Measurements from ENCODE around the gene MAFB. TPM values are rescaled to one million over a fixed set of nuclear protein-coding genes. Genes with fewer than 3 reads are reported as not detected.
A peak's percentile ranks its signal among the peaks of the same experiment; 100 is the strongest.

MAFB gene
- total RNA-seq, 1 experiment from 2014 or later, result 0.88 TPM

- Mint-ChIP-seq H3K4me3 (ENCODE audit: unreplicated experiment) (no peak overlapping the region), H3K27ac (ENCODE audit: unreplicated experiment) (no peak overlapping the region), H3K36me3 (ENCODE audit: insufficient read depth, unreplicated experiment) (no peaks in the 10 kb centered on the region), H3K4me1 (ENCODE audit: low read depth, unreplicated experiment) (no peaks in the 10 kb centered on the region), H3K27me3 (ENCODE audit: insufficient read depth, unreplicated experiment) (peaks cover 16% of the 10 kb centered on the region), H3K9me3 (ENCODE audit: unreplicated experiment) (no peaks in the 10 kb centered on the region)
- Histone ChIP-seq H3K4me1 (no peaks in the 10 kb centered on the region), H3K27me3 (replicated peaks; ENCODE audit: control insufficient read depth, insufficient read depth, low read length) (0 out of 2 replicates have a peak, but pooled peaks cover 1% of the 10 kb centered on the region), H3K36me3 (ENCODE audit: control insufficient read depth, insufficient read depth, low read length) (no peaks in the 10 kb centered on the region), H3K9me3 (no peaks in the 10 kb centered on the region), H3K4me3 (ENCODE audit: low read depth, low read length) (no peak overlapping the region)
- intact Hi-C loops (cut with micrococcal nuclease; ENCODE audit: unreplicated experiment), result no loop called here
- no peak for DNase-seq
- no TSS peak for BruUV-seq (replicated peaks)
- TF ChIP-seq CTCF (IDR thresholded peaks at IDR 0.05; ENCODE audit: insufficient read depth in 1 of 2, low read depth in 1 of 2, low read length in 1 of 2, severe bottlenecking in 1 of 2, unreplicated experiment in 1 of 2), result no peak
- ChIA-PET POLR2A (no interaction called here), CTCF (no interaction called here)
Observed at GRCh38 chr20:40638414-40638813, 50.6 kb downstream of the MAFB start.

- DNase-seq, result peak in 1 of 2 experiments; percentile 17
- CTCF ChIA-PET, result interaction anchor here (1.0 kb wide), 1 partner anchor 53 kb away, joined by 3 read pairs; no protein-coding TSS in a partner anchor
- no peak for TF ChIP-seq CTCF (IDR thresholded peaks at IDR 0.05; ENCODE audit: insufficient read depth in 1 of 2, low read depth in 1 of 2, low read length in 1 of 2, severe bottlenecking in 1 of 2, unreplicated experiment in 1 of 2)
- peaks cover 18% of the 10 kb centered on the region for H3K27me3 Mint-ChIP-seq (ENCODE audit: insufficient read depth, unreplicated experiment)
- no peaks in the 10 kb centered on the region for H3K9me3 Mint-ChIP-seq (ENCODE audit: unreplicated experiment)
- H3K9me3 ChIP-seq, result no peaks in the 10 kb centered on the region
- H3K27ac Mint-ChIP-seq (ENCODE audit: unreplicated experiment), result no peak overlapping the region
- H3K4me3 Mint-ChIP-seq (ENCODE audit: unreplicated experiment), result no peak overlapping the region
- H3K4me1 Mint-ChIP-seq (ENCODE audit: low read depth, unreplicated experiment), result no peaks in the 10 kb centered on the region
- H3K36me3 ChIP-seq (ENCODE audit: control insufficient read depth, insufficient read depth, low read length), result no peaks in the 10 kb centered on the region
- no peaks in the 10 kb centered on the region for H3K36me3 Mint-ChIP-seq (ENCODE audit: insufficient read depth, unreplicated experiment)
- BruUV-seq (replicated peaks), result no TSS peak
- POLR2A ChIA-PET, result no interaction called here
- H3K4me3 ChIP-seq (ENCODE audit: low read depth, low read length), result no peak overlapping the region
- H3K27me3 ChIP-seq (replicated peaks; ENCODE audit: control insufficient read depth, insufficient read depth, low read length), result 0 out of 2 replicates have a peak, but pooled peaks cover 1% of the 10 kb centered on the region
- intact Hi-C loops (cut with micrococcal nuclease; ENCODE audit: unreplicated experiment), result no loop called here
- H3K4me1 ChIP-seq, result no peaks in the 10 kb centered on the region
Observed at GRCh38 chr20:40637176-40637575, 51.9 kb downstream of the MAFB start.

GRCh38 chr20:40636486-40636885 lies 52.5 kb downstream of the MAFB start:
- ChIA-PET POLR2A (no interaction called here), CTCF (interaction anchor here (1.0 kb wide), 1 partner anchor 53 kb away, joined by 3 read pairs; no protein-coding TSS in a partner anchor)
- H3K4me3 Mint-ChIP-seq (ENCODE audit: unreplicated experiment), result no peak overlapping the region
- Histone ChIP-seq H3K4me1 (no peaks in the 10 kb centered on the region), H3K36me3 (ENCODE audit: control insufficient read depth, insufficient read depth, low read length) (no peaks in the 10 kb centered on the region), H3K27me3 (replicated peaks; ENCODE audit: control insufficient read depth, insufficient read depth, low read length) (no peaks in the 10 kb centered on the region), H3K4me3 (ENCODE audit: low read depth, low read length) (no peak overlapping the region), H3K9me3 (no peaks in the 10 kb centered on the region)
- H3K27me3 Mint-ChIP-seq (ENCODE audit: insufficient read depth, unreplicated experiment), result peaks cover 18% of the 10 kb centered on the region
- H3K27ac Mint-ChIP-seq (ENCODE audit: unreplicated experiment), result no peak overlapping the region
- no TSS peak for BruUV-seq (replicated peaks)
- no peaks in the 10 kb centered on the region for H3K9me3 Mint-ChIP-seq (ENCODE audit: unreplicated experiment)
- DNase-seq, result peak in 1 of 2 experiments; percentile 25
- H3K36me3 Mint-ChIP-seq (ENCODE audit: insufficient read depth, unreplicated experiment), result no peaks in the 10 kb centered on the region
- TF ChIP-seq CTCF (IDR thresholded peaks at IDR 0.05; ENCODE audit: insufficient read depth in 1 of 2, low read depth in 1 of 2, low read length in 1 of 2, severe bottlenecking in 1 of 2, unreplicated experiment in 1 of 2), result no peak
- H3K4me1 Mint-ChIP-seq (ENCODE audit: low read depth, unreplicated experiment), result no peaks in the 10 kb centered on the region
- intact Hi-C loops (cut with micrococcal nuclease; ENCODE audit: unreplicated experiment), result no loop called here

All from Caco-2 (cell line).